HG02763 (cell line): ENCODE measurements around the gene LIN28A.
A peak's percentile ranks its signal among the peaks of the same experiment; 100 is the strongest.
"Not testable (repeated sequence)": the region's sequence is repeated elsewhere in the genome, so short reads cannot be mapped to it uniquely, and the experiment has no call there.

Experiments used
- ATAC-seq: cut with Tn5 transposase; IDR thresholded peaks from one replicate; pipeline ENCODE4 v1.9.1; 2021; ENCODE audit warnings: mild to moderate bottlenecking, moderate library complexity; ENCODE audit not compliant: unreplicated experiment

The LIN28A gene, protein sequence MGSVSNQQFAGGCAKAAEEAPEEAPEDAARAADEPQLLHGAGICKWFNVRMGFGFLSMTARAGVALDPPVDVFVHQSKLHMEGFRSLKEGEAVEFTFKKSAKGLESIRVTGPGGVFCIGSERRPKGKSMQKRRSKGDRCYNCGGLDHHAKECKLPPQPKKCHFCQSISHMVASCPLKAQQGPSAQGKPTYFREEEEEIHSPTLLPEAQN

DNA sequence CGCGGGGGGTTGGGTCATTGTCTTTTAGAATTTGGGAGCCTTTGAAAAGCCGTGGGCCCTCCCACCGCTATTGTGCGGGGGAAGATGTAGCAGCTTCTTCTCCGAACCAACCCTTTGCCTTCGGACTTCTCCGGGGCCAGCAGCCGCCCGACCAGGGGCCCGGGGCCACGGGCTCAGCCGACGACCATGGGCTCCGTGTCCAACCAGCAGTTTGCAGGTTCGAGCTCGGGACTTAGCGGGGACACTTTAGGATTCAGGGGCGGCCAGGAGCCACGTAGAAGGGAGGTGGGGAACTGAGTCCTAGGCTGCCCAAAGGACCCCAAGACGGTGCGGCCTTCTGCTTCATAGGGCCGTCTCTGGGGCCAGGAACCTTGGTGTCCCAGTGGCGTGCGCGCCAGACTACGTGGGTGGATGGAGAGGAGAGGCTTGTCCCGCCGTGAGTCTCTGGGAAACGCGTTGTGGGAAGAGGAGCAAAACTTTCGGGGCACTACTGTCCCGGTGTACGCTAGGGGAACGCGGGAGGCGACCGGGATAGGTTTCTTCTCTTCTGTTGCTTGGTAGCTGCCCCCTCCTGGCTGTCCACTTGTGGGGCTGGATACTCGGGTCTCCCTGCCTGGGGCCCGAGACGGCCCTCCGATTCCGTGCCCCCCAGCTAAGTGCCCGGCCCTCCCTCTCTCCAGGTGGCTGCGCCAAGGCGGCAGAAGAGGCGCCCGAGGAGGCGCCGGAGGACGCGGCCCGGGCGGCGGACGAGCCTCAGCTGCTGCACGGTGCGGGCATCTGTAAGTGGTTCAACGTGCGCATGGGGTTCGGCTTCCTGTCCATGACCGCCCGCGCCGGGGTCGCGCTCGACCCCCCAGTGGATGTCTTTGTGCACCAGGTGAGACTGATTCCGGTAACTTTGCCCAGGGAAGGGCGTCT is at the start of gene LIN28A:
TSS of gene LIN28A (plus strand) at position 112 of the 918 bp plus-strand sequence. CDS start at position 187, 75 bp downstream.
- ATAC-seq = no peak

DNA sequence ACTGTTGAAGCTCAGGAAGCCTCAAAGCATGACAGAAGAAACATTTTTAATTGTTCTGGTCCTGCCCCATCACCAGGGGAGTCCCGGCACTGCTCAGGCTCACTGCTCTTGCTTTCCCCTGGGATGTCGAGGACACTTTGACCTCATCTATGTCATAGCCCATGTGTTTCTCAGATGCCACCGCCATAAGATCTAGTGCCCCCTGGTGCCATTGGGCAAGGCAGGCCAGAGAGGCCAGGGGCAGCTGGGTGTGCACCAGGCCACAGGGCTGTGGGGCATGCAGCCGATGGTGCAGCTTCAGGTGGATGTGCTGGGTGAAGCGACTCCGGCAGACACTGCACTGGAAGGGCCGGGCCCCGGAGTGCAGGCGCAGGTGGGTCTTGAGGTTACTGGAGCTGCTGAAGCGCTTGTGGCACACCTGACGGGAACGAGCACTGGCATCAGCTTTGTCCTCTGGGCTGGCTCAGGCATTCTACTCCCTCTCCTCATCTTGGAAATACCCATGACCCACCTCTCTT is 49.0 kb upstream of the LIN28A start:
- no peak for ATAC-seq

DNA sequence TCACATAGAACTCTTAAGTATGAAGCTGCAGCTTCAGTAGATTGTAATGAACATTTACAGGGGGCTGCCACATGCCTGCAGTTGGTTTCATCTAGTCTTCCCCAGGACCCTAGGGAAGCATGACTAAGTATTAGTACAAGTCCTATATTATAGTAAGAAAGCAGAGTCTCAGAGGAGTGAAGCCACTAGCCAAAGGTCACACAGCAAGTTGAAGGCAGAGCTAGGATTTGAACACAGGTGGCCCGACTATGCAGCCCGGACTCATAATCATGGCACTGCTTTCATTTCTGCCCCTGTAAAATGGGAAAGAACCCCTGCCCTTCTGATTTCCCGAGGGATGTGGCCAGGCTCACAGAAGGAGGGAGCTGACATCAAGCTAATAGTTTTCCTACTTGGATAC is 48.3 kb upstream of the LIN28A start:
- no peak for ATAC-seq

DNA sequence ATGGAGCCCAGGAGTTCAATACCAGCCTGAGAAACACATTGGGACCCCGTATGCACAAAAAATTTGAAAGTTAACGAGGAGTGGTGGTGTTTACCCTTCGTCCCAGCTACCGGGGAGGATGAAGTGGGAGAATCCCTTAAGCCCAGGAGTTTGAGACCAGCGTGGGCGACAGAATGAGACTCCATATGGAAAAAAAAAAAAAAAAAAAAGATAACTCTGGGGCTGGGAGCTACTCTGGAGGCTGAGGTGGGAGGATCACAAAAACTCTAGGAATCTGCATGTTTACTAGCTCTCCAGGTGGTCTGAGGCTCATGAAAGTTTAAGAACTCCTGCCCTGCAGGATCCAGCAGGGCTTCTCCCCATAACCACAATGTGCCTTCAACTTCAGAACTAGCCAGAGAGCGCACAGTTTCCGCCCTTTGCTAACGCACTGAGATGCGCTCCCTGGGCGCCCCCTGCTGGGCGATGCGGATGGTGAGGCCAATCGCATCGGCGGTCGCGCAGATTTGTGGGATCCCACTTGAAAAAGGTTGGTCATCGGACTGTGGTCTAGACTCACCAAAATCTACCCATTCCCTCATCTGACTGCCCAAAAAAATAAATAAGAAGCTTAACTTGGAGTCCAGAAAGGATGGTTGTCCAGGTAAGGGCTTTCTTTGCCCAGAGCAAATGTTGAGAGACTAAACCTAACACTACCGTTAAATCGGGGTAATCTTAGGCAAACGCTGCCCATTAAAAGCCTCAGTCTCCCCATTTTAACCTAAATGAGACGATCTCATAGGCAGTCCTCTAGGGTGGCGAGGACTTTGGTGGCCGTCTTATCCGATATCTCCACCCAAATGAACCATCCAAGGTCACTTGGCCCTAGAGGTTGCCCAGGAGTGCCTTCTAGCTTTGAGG is 46.8 kb upstream of the LIN28A start:
- ATAC-seq = no peak

DNA sequence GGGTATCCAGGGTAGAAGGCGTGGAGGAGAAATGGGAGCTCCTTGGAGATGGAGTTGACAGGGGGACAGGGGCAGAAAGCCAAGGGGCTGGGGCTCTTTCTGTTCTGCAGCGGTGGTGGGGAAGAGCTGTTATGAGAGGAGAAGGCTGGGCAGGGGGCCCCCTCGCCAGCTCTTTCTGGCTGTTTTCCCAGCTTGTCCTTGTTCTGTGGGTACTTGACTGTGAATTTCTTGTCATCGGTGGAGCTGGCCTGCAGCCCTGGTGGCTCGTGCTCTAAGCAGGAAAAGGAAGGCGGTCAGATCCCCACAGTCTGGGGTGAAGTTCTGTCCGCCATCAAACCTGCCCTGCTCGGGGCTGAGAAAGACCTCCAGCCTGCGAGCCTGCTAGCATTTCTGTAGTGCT is 45.7 kb upstream of the LIN28A start:
- ATAC-seq = no peak

DNA sequence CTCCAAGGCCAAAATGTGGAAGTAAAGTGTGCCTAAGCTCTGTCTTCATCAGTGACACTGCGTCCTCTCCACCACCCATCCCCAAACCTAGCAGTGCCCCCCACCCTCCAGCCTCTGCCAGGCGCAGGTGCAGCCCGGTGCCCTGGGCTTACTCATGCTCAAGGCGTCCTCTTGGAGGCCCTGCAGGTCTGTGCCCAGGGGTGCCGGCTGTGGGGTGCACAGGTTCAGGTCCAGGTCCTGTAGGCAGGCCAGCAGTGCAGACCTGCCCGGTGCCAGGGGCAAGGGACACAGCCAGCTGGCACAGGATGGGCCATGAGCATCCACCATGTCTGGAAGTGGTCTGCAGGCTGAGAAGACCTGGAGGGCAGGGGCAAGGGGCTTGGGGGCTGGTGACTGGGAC is 43.2 kb upstream of the LIN28A start:
- ATAC-seq = no peak

DNA sequence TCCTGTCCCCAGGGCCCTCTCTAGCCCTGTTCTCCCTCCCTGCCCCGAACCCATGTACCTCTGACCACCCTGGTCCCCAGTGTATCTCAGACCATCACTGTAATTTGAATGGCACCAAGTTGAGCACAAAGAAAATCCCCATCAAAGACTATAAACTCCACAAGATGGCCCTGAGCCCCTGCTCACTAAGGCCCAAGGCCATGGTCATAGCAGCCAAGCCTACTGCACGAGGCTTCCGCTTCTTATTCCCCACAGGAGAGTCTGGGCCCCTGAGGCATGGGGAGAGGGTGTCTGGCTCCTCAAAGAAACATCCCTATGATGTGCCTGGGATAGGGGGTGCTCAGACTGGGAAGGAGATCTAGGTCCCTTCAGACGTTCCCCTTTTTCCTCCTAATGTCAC is 42.6 kb upstream of the LIN28A start:
- no peak for ATAC-seq

DNA sequence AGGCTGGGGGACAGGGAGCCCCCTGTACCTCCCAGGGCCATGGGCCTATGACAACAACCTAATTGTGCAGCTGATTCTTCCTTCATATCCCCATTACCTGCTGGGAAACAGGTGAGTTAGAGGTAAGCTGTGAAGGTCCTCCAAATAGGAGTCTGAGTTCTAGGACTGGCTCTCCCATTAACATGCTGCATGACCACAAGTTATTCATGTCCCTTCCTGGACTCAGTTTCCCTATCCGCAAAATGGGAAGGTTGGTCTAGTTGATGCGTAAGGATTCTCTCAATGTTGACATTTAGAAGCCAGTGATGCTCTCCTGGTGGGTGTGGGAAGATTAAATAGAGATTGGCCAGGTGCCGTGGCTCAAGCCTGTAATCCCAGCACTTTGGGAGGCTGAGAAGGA is 42.1 kb upstream of the LIN28A start:
- no peak for ATAC-seq

DNA sequence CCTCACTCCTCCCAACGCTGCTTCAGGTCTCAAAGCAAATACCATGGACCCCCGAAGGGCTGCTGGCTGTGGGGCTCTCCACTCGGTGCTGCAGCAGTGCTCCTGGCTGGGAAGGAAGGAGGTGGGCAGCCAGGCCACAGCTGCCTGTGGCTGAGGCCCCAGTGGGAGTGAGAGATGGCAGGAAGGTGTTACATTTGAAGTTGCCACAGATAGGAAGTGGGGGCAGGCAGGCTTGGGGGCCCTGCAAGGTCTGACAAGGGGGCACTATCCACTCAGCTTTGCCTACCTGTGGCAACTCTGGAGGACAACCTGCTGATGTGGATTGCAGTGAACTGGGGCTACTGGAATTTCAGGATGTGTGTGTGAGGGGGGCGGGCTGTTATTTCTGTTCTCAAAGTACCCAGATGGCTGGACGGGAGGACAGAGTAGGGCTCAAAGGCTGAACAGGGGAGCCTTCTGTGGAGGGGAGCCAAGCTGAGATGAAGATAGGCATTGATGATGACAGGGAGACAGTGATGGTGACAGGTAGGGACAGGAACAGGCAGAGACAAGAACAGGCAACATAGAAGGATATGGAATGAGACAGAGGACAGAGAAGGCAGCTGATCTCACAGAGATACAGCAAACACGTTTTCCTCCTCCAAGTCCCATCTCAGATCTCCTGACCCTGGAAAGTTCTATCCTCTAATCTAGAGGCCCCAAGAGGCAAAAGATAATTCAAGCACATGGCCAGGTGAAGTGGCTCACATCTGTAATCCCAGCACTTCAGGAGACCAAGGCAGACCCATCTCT is 39.8 kb upstream of the LIN28A start:
- no peak for ATAC-seq

DNA sequence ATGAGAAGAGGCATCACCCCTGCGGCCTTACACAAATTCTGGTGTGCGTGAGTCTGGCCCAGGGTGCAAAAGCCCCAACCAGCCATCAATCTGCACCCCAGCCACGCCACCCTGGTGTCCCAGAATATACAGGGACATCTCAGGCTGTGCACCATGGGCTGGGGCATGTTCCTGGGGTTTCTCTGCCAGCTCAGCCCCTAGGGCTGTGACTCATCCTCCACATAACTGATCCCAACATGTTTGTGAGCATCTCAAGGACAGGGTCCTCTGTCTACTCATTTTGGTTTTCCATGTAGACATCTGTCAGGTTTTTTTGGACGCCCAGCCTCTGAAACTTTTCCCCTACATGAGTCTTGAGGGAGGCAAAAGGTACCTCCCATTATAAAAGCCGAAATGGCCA is 38.6 kb upstream of the LIN28A start:
- ATAC-seq = no peak

DNA sequence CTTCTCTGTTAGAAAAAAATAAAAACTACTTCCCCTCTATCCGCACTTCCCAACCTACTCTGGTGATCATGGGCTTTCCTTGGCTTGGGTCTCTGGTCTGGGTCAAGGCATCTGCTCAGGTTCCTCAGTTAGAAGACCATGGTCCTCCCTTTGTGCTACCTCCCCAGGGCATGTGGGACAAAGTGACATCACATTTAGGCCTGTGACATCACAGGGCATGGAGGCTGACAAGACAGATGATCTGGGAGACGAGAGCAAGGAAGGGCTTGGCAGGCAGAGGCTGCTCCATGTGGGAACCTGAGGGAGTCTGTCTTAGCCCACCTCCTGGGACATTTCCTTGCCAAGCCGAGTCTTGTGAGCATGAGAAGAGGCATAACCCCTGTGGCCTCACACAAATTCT is 38.0 kb upstream of the LIN28A start, which contains the start of gene ZNF683:
TSS of gene ZNF683 (minus strand) at position 140 of the 400 bp plus-strand sequence. CDS start 4,179 bp downstream, outside the sequence.
- ATAC-seq = not testable (repeated sequence)

DNA sequence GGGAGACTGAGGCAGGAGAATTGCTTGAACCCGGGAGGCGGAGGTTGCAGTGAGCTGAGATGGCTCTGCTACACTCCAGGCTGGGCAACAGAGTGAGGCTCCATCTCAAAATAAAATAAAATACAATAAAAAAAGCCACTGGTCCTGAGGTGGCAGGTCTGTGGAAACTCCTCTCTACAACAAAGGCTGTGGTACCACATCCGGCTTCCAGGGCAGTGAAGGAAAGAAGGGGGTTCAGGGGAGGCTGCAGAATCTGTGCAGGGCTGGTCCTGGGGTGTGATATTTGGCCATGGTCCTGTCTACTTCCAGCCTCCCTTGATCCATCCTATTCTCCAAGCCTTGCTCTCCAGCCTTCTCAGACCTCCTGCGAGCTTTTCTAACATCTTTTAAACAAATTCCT is 37.3 kb upstream of the LIN28A start:
- ATAC-seq = no peak

DNA sequence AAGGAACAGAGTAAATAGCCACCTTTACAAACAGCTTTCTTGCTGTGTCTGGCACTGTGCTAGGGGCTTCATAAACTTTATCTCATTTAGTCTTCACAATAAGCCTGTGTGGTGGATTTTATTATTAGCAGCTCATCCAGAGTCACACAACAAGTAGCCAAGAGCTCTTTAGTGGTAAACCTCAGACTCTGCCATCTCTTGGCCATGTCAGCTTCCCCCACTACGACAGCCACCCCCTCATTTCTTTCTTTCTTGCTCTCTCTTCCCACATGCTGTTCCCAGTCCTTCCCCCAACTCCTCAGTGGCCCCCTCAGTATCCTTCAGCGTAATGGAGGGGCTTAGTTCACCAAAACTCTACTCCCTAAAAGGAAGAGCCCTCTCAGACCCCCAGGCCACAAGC is 36.8 kb upstream of the LIN28A start:
- no peak for ATAC-seq

DNA sequence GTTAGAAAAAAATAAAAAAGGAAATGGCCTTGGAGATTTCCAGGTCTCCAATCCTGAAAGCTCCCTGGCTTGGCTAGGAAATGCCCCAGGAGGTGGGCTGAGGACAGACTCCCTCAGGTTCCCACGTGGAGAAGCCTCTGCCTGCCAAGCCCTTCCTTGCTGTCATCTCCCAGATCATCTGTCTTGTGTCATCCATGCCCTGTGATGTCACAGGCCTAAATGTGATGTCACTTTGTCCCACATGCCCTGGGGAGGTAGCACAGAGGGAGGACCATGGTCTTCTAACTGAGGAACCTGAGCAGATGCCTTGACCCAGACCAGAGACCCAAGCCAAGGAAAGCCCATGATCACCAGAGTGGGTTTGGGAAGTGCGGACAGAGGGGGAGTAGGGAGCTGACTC is 36.3 kb upstream of the LIN28A start:
- not testable (repeated sequence) for ATAC-seq

DNA sequence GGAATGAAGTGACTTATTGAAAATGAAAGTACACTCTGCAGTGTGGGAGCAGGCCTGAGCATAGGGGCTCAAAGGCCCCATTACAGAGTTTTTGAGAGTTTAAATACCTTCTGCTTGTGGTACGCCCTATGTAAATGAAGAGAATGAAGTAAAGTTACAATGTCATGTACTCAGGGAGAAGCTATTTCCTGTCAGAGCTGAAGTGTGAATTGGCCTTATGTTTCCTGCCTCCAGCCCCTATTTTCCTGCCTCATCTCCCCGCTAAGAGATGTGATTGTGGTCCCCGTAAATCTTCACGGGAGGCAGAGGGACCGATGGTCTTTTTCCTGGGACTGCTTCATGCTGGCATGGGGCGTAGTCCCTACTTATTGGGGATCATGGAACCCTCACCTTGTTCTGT is 35.5 kb upstream of the LIN28A start:
- no peak for ATAC-seq

DNA sequence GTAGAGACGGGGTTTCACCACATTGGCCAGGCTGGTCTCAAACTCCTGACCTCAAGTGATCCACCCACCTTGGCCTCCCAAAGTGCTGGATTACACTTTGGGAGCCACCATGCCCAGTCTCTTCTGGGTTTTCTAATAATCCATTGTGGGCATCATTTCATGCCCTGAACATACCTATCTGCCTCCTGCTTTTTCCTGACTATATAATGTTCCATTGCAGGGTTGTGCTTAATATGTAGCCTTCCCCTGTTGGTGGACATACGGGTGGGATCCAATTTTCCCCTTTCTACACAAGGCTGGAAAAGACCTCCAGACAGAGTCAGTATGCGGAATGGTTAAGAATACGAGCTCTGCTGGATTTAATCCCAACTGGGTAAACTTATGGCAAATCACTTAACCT is 34.6 kb upstream of the LIN28A start:
- ATAC-seq = no peak

DNA sequence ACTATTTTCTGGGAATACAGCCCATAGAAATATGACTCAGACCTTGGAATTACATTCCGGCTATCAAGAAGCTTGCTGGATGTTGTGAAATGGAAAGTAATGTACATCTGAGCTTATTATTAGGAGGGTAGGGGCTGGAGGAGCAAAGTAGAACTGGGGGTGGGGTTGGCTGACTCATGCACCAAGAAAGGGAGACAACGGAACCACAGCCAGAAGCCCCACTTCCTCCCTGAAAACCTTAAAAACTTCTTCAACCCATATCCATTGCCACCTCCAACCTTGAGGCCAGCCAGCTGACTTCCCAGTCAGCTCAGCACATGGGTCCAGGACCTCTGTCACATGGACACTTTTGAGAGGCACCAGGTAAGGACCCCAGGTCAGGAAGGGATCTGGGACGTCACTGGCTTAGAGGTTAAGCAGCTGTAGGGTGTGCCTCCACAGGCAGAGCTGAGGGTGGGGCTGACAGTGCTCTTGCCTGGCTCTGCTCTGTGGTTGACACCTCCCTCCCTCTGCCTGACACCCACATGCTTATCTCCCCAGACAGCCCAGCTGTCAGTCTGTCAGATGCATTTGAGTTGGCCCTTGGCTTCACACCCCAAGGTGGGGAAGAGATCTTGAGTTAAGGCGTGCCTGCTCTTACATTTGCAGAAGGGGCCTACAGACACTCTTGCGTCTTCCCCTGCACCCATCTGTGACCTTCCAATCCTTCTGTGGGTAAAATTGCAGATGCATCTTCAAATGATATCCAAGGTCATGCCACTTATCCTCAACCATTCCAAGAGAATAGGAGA is 32.3 kb upstream of the LIN28A start:
- peak; percentile 78 for ATAC-seq

DNA sequence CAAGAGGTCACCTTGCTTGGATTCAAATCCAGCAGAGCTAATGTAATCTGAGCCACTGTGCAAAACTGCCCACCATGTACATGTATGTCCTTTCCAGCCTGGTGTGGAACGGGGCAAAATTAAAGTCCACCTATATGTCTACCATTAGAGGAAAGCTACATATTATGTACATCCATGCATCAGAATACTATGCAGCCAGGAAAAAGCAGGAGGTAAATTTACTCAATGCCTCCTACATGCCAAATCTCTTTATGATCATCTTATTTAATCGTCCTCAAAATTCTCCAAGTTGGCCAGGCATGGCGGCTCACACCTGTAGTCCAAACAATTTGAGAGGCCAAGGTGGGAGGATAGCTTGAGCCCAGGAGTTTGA is 31.8 kb upstream of the LIN28A start:
- no peak for ATAC-seq

DNA sequence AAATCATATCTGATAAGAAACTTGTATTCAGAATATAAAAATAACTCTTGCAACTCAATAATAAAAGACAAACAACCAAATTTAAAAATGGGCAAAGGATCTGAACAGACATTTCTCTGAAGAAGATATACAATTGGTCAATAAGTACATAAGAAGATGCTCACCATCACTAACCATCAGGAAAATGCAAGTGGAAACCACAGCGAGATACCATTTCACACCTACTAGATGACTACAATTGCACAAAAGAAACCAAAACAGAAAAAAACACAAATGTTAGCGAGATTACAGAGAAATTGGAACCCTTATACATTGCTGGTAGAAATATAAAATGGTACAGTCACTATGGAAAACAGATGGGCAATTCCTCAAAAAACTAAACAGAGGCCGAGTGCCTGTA is 26.5 kb upstream of the LIN28A start:
- ATAC-seq = no peak
